GM12892 (cell line): ENCODE measurements around the gene CACNA1G.

Source experiments
- DNase-seq: peaks from one replicate; pipeline ENCODE4 v3.0.0; 2011; ENCODE audit not compliant: insufficient read length
- FAIRE-seq: peaks from 2 replicates; lab custom pipeline; 2011; peaks lifted over from hg19 to GRCh38; lab: Jason Lieb, UNC
- POLR2A ChIP-seq: IDR thresholded peaks from 2 replicates; pipeline ENCODE4 v1.6.1; 2011; ENCODE audit warnings: low read depth, low read length, control low read depth
- POLR2AphosphoS5 ChIP-seq: IDR thresholded peaks from 2 replicates; pipeline ENCODE4 v1.6.1; 2011; ENCODE audit warnings: low read depth, low read length, control low read depth
- TAF1 ChIP-seq: IDR thresholded peaks from 2 replicates; pipeline ENCODE4 v1.6.1; 2011; ENCODE audit warnings: low read depth, mild to moderate bottlenecking, control low read depth, low read length, borderline replicate concordance

The CACNA1G gene

GRCh38 chr17:50577451-50577954, 17.0 kb downstream of the CACNA1G start:
- no peak for FAIRE-seq

DNA sequence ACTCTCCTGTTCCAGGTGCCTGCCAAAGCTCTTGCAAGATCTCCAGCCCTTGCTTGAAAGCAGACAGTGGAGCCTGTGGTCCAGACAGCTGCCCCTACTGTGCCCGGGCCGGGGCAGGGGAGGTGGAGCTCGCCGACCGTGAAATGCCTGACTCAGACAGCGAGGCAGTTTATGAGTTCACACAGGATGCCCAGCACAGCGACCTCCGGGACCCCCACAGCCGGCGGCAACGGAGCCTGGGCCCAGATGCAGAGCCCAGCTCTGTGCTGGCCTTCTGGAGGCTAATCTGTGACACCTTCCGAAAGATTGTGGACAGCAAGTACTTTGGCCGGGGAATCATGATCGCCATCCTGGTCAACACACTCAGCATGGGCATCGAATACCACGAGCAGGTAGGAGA, 17.7 kb downstream of the CACNA1G start:
- no peak for DNase-seq
- TF ChIP-seq TAF1 = no peak
- TF ChIP-seq POLR2A = no peak
- TF ChIP-seq POLR2AphosphoS5 = no peak
- no peak for FAIRE-seq

More at GRCh38 chr17:50577451-50577954, 17.0 kb downstream of the CACNA1G start:
- TF ChIP-seq POLR2A = no peak
- TF ChIP-seq POLR2AphosphoS5 = no peak
- no peak for DNase-seq

GRCh38 chr17:50579399-50579798, 18.9 kb downstream of the CACNA1G start:
- FAIRE-seq = no peak
- TF ChIP-seq TAF1 = no peak
- TF ChIP-seq POLR2A = no peak
- TF ChIP-seq POLR2AphosphoS5 = no peak
- DNase-seq = no peak

DNA sequence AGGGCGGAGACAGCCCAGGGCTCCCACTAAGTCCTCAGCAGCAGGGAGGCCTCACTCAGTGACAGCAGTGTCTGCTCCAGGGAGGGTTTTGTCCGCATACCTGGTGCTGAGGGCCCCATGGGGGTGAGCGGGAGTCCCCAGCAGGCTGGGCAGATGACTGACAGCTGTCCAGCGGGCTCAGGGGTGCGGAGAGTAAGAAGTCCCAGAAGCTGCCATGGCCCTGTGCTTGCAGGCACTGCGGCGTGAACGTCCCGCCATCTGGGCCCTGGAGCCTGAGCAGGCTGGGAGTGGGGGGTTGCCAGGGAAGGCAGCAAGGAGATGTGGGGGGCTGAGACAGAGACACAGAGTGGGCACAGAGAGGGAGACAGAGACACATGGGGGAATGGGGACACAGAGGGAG, 20.1 kb downstream of the CACNA1G start:
- DNase-seq (no peak), FAIRE-seq (no peak)
- TF ChIP-seq TAF1 (no peak), POLR2A (no peak), POLR2AphosphoS5 (no peak)

GRCh38 chr17:50581316-50581715, 20.8 kb downstream of the CACNA1G start:
- TF ChIP-seq POLR2AphosphoS5 = no peak
- TF ChIP-seq POLR2A = no peak
- no peak for TF ChIP-seq TAF1

DNA sequence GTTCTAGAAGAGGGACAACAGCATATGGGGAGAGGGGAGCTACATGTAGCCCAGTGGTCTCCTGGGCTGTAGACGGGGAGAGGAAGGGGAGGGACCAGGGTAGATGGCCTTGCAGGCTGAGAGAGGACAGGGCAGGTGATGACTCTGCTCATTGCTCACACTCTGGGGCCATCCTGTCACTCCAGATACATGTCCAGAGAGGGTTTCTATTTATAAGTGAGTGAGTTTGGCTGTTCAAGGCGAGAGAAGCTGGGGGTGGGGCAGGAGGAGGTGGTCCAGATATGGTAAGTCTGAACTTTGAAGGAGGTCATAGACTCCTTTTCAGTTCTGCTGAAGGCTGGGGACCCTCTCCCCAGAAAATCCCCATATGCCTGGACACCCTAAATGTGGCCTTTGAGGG, 22.2 kb downstream of the CACNA1G start:
- DNase-seq (no peak), FAIRE-seq (no peak)
- no peak for TF ChIP-seq TAF1
- TF ChIP-seq POLR2A = no peak
- no peak for TF ChIP-seq POLR2AphosphoS5

More at GRCh38 chr17:50581316-50581715, 20.8 kb downstream of the CACNA1G start:
- DNase-seq (no peak), FAIRE-seq (no peak)

GRCh38 chr17:50583641-50584040, 23.1 kb downstream of the CACNA1G start:
- FAIRE-seq (no peak), DNase-seq (no peak)

DNA sequence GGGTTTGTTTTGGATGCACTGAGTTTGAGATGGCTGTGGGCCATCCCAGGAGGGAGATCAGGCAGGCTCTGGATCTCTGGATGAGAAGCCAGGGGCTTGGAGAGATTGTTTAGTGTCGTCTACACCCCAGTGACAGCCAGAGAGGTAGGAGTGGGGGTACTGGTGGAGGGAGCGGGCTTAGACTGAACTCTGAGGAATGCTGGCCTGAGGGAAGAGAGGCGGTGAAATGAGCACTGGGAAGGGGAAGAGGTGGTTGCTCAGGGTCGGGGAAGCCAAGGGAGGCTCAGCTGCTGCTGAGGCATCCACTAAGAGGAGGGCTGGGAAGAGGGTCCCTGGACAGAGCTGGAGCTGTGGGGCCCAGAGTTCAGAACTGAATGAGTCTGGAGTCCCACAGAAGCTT, 23.6 kb downstream of the CACNA1G start:
- FAIRE-seq = no peak
- TF ChIP-seq TAF1 (no peak), POLR2A (no peak)
- no peak for DNase-seq

More at GRCh38 chr17:50583641-50584040, 23.1 kb downstream of the CACNA1G start:
- TF ChIP-seq TAF1 = no peak
- no peak for TF ChIP-seq POLR2A
- no peak for TF ChIP-seq POLR2AphosphoS5

- no peak for TF ChIP-seq POLR2AphosphoS5
- TF ChIP-seq TAF1 = no peak
- no peak for TF ChIP-seq POLR2A
- FAIRE-seq = no peak
Observed at GRCh38 chr17:50584749-50585148, 24.2 kb downstream of the CACNA1G start.

DNA sequence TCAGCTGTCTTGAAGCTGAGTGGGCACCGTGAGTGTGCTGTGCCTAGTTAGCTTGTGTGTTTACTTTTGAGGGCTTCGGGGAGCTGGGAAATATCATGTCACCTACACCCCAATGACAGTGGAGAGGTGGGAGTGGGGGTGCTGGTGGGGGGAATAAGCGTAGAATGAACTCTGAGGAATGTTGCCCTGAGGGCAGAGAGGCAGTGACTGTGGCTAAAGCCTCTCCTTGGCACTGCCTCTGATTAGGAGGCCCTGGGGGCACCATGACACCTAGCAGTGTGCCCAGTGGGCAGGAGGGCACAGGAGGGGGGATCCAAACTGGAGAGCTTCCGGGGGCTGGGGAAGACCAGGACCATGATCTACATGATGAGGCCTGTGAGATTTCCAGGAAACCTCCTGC, 24.8 kb downstream of the CACNA1G start:
- no peak for FAIRE-seq
- no peak for DNase-seq
- no peak for TF ChIP-seq POLR2AphosphoS5
- no peak for TF ChIP-seq TAF1
- TF ChIP-seq POLR2A = no peak

More at GRCh38 chr17:50584749-50585148, 24.2 kb downstream of the CACNA1G start:
- no peak for DNase-seq

DNA sequence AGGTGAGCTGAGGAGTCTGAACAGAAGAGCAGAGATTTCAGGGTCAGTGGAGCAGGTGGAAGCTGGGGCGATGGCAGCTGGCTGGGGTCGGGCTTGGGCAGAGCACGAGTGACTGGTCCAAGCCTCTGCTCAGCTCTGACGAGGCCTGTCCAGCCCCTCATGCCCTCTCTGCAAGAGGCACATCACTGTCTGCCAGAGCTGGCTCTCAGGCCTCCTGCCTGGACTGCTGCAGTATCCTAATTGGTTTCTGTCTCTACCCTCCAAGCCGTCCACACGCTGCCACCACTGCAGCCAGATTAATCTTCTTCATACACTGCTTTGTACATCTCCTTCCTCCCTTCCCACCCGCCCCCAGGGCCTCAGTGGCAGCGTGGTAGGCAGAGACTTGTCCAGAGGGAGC, 25.4 kb downstream of the CACNA1G start:
- no peak for FAIRE-seq
- TF ChIP-seq TAF1 (no peak), POLR2AphosphoS5 (no peak), POLR2A (no peak)
- no peak for DNase-seq

GRCh38 chr17:50586421-50587247, 26.1 kb downstream of the CACNA1G start:
- TF ChIP-seq POLR2AphosphoS5 (no peak), POLR2A (no peak), TAF1 (no peak)
- DNase-seq (no peak), FAIRE-seq (no peak)
